MM.1S (cell line): ENCODE measurements around the gene MYBPC2.

Experiments
- CTCF ChIP-seq: fragments of 300-600 bp; sonication (generic); IDR thresholded peaks from 2 replicates; pipeline ENCODE4 v1.5.1; 2016; ENCODE audit warnings: antibody characterized with exemption, low read length, mixed read lengths
- EZH2 ChIP-seq: fragments of 300-600 bp; sonication (generic); optimal IDR thresholded peaks from 2 replicates; pipeline ENCODE3; 2017; ENCODE audit warnings: low read depth, mild to moderate bottlenecking, antibody characterized with exemption, low read length, mixed read lengths
- EZH2phosphoT487 ChIP-seq: fragments of 300-600 bp; sonication (generic); IDR thresholded peaks from 2 replicates; pipeline ENCODE4 v1.6.1; 2018; ENCODE audit warnings: antibody characterized with exemption, low read length

GRCh38 chr19:50511069-50511822 is 78.6 kb downstream of the MYBPC2 start, which contains the start of gene JOSD2:
- TF ChIP-seq CTCF (no peak), EZH2 (no peak), EZH2phosphoT487 (no peak)
